GM21381 (cell line): ENCODE data around the gene FAR2.
"Not testable (repeated sequence)": the region's sequence is repeated elsewhere in the genome, so short reads cannot be mapped to it uniquely, and the experiment has no call there.

Experiments used
- ATAC-seq: cut with Tn5 transposase; IDR thresholded peaks from one replicate; pipeline ENCODE4 v1.9.1; 2021; ENCODE audit warnings: mild to moderate bottlenecking, moderate library complexity; ENCODE audit not compliant: unreplicated experiment

Gene FAR2

GRCh38 chr12:29316752-29317151 is 167.7 kb downstream of the FAR2 start:
- no peak for ATAC-seq

DNA sequence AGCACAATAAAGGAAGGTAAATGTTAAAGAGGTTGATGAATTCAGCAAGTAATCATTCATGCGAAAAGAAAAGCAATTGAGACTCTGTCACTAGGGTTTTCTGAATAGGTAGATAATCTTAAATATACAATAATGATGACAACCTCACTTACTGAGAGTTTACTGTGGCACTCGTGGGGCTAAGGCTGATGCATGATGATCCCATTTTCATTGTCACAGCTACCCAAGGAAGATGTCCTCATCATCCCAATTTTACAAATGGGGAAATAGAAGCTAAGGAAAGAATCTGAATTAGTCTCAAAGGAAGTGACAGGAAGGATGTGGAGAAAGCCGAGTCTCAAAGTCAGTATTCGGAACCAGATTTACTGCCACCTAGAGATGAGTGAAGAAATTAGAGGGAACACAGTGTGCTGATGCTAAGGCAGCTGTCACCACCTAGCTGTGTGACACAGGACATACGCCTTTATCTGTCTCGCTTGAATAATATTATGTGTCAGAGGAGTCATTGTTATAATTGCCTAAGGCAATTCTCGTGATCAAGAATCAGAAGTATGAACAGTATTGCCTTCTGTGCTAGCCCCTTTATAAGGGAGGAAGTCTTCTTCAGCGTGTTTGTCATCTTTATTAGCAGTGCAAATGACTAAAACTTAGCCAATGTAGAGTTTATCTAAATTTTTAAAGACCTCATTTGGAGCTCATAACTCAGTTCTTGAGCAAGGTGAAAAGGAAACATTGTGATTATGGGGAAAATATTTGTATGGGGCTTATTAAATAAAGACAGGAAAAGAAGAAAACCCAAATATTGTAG is 168.7 kb downstream of the FAR2 start:
- peak; percentile 89 for ATAC-seq

DNA sequence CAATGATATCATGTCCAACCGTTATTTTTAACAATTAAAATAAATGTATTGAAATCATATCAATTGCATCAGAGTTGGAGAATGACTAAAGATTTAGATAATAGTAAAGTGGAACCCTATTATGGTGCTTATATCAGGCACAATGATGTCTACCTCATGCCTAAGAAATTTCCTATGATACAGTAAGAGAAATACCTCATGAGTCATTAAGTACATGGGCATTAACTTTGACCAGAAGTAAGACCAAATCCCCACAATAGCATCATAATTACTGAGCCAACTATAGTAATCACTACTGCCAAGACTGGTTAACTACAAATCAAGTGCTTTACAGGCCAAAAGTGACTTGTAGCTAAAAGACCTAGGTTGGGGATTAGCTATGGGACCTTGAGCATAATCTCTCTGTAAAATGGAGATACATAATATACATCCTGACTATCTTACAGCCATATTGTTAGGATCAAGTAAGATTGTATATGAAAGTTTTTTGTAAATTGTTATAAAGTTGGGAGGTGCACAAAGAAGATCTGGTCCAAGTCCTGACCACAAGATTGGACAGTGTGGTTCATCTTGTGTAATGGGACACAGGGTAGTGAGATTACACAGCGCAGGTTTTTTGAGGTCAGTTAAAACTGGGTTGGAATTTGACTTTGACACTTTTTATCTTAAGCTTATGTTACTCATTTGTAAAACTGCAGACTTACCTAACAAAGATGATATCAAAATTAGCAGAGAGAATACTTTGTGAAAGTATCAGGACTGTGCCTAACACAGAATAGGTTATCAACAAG is 171.4 kb downstream of the FAR2 start:
- ATAC-seq = no peak

DNA sequence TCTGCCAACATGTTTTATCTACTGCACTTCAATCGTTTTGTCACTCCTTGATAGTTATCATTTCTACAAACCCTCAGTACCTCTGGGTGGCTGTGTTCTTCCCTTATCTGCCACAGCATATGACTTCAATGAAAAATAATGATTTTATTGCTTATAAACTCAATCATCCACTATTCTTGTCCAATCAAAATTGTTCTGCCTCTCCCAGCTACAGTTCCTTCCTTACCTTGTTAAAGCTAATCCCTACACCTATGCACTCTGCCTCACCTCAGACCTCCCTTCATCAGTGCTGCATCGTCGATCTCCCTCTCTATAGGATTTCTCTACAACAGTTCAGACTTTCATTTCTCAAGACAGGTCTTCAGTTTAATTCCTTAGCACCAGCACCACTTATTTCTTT is 173.1 kb downstream of the FAR2 start:
- no peak for ATAC-seq

DNA sequence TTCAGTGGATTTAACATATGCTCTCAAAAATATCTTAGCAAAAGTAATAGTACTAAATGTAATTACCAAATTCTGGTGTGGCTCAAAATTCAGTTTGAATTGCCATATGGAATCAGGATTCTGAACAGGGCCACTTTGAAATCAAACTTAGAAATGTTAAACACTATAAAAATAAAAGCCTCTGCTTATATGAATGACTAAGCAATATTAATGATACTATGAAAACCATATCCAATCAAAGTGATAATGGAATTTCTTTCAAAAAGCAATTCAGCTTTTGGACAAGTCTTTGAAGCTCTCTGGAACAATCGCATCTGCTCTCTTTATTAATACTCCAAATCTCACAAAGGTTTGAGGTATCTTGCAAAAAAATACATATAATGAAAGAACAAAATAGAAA is 180.3 kb downstream of the FAR2 start:
- ATAC-seq = no peak

GRCh38 chr12:29333178-29333577 is 184.1 kb downstream of the FAR2 start:
- ATAC-seq = no peak

DNA sequence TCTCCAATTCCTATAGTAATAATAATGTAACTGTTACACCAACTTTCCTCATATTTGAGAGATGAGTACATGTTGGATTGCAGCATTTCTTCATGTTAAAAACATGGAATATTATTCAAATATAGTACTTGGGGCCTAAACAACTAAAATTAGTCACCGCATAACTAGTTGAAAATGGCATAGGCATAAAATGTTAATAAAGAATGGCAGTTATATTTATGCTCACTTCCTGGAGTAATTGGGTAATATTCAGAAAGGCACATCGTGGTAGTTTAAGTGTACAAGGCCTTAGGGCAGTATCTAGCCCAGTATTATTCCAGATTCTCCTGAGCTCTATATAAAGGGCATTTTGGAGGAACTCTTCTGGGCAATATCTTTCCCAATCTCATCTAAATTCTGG is 185.9 kb downstream of the FAR2 start:
- ATAC-seq = no peak

DNA sequence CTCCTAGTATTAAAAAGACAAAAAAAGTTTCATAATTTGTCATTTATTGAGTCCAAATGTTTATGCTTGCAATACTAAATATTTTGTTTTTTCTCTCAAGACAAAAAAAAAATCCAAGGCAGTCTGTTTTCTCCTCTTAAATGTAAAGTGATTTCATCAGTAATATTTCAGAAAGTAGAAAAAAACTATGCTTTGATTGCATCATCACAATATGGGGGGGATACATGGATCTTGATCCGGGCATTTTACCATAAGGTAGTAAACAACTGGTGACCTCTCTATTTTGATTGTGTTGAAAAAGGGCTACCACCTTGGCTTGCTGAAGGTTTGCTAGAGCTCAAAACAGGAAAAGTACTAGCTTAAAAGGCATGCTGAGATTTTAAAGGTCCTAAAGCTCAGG is 188.2 kb downstream of the FAR2 start:
- no peak for ATAC-seq

GRCh38 chr12:29343022-29343799 is 194.1 kb downstream of the FAR2 start:
- no peak for ATAC-seq

GRCh38 chr12:29346769-29347421 is 197.8 kb downstream of the FAR2 start:
- no peak for ATAC-seq

GRCh38 chr12:29350080-29350479 is 201.0 kb downstream of the FAR2 start:
- no peak for ATAC-seq

DNA sequence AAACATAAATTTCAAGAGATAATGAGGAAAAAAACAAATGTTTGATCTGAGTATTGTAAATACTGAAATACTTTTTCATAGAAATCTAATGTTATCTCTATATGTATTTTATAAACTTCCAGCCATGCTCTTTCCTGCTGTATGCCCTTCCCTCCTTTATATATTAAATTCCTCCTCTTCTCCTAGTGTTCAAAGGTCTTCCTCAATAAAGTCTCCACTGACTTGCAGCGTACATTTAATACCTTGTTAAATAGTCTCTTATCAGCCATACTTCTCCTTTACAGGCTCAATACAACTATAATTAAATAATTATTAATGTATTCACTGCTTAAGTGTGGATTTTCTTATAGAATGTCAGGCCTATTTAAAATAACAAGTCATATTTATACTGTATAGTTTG is 205.9 kb downstream of the FAR2 start:
- no peak for ATAC-seq

GRCh38 chr12:29365091-29365490 is 216.0 kb downstream of the FAR2 start:
- ATAC-seq = no peak

DNA sequence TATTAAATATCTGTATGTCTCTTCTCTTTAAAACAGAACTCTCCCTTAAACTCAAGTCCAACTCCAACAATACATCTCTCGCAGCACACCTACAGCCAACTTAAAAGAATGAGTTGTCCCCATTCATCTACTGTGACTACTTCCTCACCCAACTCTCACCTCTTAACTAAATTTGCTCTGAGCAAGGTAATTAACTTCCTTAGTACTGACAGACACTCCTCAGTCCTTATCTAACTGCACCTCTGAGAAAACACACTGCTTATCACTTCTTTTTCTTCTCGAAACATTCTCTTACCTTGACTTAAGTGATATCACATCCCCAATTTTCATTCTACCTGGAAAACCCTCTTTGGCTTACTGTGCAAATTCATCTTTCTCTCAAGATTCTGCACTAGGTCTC is 224.9 kb downstream of the FAR2 start:
- no peak for ATAC-seq

- no peak for ATAC-seq
Observed at GRCh38 chr12:29374913-29375312, 225.8 kb downstream of the FAR2 start.

- no peak for ATAC-seq
Observed at GRCh38 chr12:29376118-29376517, 227.0 kb downstream of the FAR2 start.

GRCh38 chr12:29380536-29381523 is 231.8 kb downstream of the FAR2 start, which contains the start of gene ERGIC2:
Gene ERGIC2 (minus strand): TSS chr12:29381172. CDS start chr12:29371633, 9,539 bp downstream.
- peak; percentile 96 for ATAC-seq

DNA sequence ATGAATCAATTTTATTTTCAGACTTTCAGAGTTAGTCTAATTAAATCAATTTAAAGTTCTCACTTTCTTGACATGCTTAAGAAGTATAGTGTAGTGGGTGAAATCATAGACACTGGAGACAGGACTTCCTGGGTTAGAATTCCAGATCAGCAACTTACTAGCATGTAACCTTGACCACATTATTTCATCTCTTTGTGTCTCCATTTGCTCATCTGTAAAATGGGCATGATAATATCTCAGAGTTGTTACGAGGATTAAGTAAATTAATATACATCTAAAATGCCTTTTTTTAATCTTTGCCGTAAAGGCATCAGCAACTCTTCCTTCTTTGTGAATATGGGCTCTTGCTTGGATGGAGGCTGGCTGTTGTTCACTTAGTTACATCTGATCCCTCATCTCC is 233.2 kb downstream of the FAR2 start:
- no peak for ATAC-seq

DNA sequence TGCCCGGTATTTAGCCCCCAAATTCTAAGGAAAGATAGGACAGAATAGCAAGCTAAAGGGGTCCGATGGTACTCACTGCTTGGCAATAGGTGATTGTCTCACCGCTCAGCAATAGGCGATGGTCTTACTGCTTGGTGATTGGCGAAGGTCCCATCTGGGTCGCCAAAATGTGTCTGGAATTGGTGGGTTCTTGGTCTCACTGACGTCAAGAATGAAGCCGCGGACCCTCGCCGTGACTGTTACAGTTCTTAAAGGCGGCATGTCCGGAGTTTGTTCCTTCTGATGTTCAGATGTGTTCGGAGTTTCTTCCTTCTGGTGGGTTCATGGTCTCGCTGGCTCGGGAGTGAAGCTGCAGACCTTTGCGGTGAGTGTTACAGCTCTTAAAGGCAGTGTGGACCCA is 236.1 kb downstream of the FAR2 start:
- not testable (repeated sequence) for ATAC-seq
